Left colon (tissue), 2 donors: ENCODE data around the gene TRIM17. TPM values are rescaled to one million over a fixed set of nuclear protein-coding genes. Genes with fewer than 3 reads are reported as not detected.

Experiments used
- ATAC-seq: fragments of 200-7000 bp; cut with Tn5 transposase; one replicate; pipeline ENCODE4 v1.9.1; 2020; ENCODE audit warnings: mild to moderate bottlenecking, moderate library complexity
- DNase-seq, 2 donors: peaks; one replicate each; pipeline ENCODE4 v3.0.0-alpha.2; 2020
- intact Hi-C, 2 donors: fragments of 100-400 bp; cut with DNase I in 1 of 2; cut with micrococcal nuclease in 1 of 2; formaldehyde crosslinking; loops; one replicate each; pipeline versions ENCODE4 v1.11.2 to v1.14.0; 2022; cut with DNase I, micrococcal nuclease
- long read RNA-seq: library from polyadenylated mRNA; unstranded; transcript quantifications from one replicate; pipeline ENCODE4 v2.0.0, GENCODE V29; 2021
- total RNA-seq, 2 donors: library from RNA; stranded (reverse); fragmentation: NEBNext Ultra II Directional; extraction: Animal tissue kit (Norgen Biotek cat#: 25700); gene quantifications; one replicate each; pipeline ENCODE4 v1.2.1, GENCODE V29; 2021
- donor health status: DM: no; HTN: no; CAD: no.
- donor health status: DM: yes; HTN: yes; CAD: no.

The TRIM17 gene
- total RNA-seq = under 1 TPM in 1 of 2 donors, not detected in 1; 0.31 TPM
- long read RNA-seq, partial matches to known transcripts = 0 of 2 reads
- long read RNA-seq, other reads (novel, unspliced or antisense) = 2 of 2 reads

- peak in 1 of 2 donors; percentile 29 for DNase-seq
- intact Hi-C loops = no loop called here
- ATAC-seq = peak; percentile 55
Measured at GRCh38 chr1:228416217-228416933, at the start of gene TRIM17. TSS of gene TRIM17 (minus strand) at chr1:228416861. CDS start at chr1:228415072, 1,789 bp downstream.

DNA sequence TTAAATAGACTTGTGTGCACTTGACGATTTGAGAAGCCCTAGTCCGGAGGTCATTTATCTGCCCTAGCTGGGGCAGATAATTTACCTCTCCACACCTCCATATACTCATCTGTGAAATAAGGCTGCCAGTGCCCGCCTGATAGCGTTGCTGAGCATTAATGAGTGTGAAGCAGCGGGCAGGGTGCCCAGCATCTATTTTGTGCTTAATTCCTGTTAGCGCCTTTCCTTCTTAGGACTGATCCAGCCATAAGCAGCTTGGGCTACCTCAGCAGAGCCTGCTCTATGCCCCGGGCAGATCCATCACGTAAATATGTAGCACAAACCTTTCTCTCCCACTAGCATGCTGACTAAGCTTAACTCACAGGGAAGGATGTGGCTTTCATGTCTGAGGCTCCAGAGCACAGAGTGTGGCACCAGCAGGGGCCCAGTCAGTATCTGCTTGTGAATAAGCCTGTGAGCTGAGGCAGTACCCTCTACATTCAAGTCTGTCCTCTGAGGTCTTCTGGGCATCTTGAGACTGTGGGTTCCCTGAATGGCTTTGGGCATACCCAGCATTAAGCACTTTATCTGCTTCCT is 49.0 kb upstream of the TRIM17 start:
- DNase-seq (no peak), ATAC-seq (no peak)
- intact Hi-C loops = no loop called here

DNA sequence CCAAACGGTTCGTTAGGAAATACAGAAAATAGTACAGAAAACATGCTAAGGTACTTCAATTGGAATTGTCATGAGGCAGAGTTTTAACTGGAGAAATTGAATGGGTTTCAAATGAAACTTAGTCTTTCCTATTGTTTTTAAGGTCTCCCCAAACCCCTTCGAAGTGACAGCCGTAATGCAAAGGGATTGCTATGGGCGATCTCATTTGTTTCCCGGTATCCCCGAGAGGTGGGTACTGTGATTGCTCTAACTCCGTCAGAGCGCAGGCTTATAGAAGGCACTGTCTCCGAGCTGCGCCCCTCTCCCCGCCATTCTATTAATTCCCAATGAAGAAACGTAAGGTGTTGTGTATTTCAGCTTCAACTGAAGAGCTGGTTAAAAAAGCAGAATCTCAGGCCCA is 48.5 kb upstream of the TRIM17 start:
- no peak for DNase-seq
- intact Hi-C loops = no loop called here
- ATAC-seq = no peak

DNA sequence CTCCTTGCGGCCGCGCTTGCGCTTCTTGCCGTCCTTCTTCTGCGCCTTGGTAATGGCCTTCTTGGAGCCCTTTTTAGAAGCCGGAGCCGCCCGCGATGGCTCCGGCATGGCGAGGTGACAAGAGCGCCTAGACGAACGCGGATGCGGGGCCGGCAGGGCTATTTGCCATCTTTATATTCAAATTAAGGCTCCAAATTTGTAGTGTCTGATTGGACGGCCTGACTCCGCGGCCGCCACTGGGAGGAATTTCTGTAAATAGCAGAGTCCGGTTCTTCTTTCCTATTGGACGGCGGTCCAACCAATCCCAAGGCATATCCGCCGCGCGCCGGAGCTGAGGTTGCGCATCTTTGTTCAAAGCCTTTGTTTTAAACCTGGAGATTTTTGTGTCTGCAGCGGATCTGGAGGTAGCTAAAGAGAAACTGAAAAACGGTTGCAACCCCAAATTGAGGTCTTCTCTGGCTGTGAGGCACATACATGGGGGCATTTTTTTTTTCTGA is 47.9 kb upstream of the TRIM17 start:
- ATAC-seq = peak; percentile 56
- intact Hi-C loops = no loop called here
- peak in 1 of 2 donors; percentile 64 for DNase-seq

DNA sequence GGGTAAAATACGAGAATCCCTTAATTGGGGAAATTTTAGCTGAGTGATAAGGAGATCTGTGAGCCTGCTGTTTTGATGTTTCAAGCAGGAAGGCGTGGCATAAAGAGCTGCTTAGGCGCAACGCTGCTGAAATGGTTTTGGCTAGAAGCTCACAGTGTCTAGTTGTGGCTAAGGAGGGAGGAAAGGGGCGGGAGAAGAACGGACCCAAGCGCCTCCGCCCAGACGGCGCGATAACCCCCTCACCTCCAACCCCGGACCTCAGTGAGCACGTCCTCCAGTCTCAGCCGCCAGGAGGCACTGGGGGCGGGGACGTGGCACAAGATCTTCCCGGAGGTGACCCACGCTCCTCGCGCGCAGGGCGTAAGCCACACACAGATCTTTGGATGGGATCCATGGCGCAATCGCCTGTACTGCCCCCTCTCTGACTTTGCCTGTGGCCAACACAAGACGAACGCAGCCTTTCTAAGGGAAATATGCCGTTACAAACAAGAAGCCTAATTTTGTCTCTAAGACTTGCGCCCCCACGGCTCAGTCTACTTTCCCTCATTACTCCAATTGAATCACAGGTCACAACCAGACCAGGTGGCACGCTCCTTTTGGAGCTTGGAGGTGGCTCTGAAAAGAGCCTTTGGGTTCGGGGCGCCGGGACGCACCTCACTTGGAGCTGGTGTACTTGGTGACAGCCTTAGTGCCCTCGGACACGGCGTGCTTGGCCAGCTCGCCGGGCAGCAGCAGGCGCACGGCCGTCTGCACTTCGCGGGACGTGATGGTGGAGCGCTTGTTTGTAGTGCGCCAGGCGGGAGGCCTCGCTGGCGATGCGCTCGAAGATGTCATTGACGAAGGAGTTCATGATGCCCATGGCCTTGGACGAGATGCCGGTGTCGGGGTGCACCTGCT is 47.1 kb upstream of the TRIM17 start:
- intact Hi-C loops = no loop called here
- DNase-seq (peak in 1 of 2 donors; percentile 43), ATAC-seq (peak; percentile 23)

- intact Hi-C loops = no loop called here
- ATAC-seq (no peak), DNase-seq (no peak)
Measured at GRCh38 chr1:228463009-228463558, 46.4 kb upstream of the TRIM17 start.

- ATAC-seq = no peak
Measured at GRCh38 chr1:228462560-228462959, 45.9 kb upstream of the TRIM17 start.

GRCh38 chr1:228460821-228461220 is 44.2 kb upstream of the TRIM17 start:
- ATAC-seq = no peak
- DNase-seq = no peak
- intact Hi-C loops = no loop called here

More at GRCh38 chr1:228462560-228462959, 45.9 kb upstream of the TRIM17 start:
- intact Hi-C loops = no loop called here
- no peak for DNase-seq

DNA sequence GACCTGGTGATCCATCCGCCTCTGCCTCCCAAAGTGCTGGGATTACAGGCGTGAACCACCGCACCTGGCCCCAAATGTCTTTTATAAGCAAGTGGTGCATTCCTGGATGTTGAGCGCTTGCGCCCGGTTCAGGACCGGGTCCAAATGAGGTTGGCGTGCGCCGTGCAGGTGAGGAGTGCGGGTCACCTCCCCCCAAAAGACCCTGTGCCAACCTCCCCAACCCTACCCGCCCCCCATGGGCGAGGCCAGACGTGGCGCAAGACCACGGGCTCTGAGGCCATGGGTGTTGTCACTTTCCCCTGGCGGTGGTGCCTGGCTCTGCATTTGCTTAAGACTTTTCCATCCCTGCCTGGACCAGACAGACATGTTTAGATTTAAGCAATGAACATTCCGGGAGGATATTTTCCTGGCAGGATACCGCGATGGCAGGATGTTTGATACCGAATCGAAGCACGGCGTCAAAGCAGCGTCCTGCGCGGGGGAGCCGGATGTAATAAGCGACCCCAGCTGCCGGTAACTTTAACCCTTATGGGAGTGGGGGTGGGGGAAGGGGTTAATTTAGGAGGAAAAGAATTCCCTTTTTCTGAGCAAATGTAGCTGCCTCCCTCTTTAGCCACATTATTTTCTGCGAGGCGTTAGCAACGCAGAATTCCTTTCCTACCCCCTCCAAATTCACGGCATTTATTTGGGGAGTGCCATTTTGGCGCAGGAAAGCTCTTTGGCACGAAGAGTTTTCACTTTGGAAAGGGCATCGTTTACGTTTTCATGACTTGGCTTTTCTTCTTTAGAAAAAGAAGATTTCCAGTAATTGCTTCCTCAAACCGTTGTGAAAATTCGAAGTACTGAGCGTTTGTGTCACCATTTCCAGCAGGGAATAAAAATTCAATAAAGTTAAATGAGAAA is 42.7 kb upstream of the TRIM17 start:
- ATAC-seq (peak; percentile 36), DNase-seq (peak; percentile 50 to 72)
- intact Hi-C loops = no loop called here

DNA sequence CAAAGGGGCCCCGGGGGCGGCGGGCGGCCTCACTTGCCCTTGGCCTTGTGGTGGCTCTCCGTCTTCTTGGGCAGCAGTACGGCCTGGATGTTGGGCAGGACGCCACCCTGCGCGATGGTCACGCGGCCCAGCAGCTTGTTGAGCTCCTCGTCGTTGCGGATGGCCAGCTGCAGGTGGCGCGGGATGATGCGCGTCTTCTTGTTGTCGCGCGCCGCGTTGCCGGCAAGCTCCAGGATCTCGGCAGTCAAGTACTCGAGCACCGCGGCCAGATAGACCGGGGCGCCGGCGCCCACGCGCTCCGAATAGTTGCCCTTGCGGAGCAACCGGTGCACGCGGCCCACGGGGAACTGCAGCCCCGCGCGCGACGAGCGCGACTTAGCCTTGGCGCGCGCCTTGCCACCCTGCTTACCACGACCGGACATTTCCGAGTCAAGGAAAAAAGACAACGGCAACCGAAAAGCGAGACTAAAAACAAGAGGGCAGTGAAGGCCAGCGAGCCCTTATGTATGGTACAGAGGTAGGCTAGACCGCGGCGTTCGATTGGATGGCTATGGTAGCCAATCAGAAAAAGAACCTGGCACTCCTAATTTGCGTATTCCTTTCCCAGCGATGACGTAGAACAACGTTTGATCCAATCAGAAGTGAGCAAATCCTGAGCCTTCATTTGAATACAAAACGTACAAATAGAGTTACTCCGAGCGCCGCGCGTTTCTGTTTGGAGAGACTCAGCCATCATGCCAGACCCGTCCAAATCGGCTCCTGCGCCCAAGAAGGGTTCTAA is 40.9 kb upstream of the TRIM17 start:
- intact Hi-C loops = no loop called here
- ATAC-seq (peak; percentile 93), DNase-seq (peak; percentile 86 to 90)

DNA sequence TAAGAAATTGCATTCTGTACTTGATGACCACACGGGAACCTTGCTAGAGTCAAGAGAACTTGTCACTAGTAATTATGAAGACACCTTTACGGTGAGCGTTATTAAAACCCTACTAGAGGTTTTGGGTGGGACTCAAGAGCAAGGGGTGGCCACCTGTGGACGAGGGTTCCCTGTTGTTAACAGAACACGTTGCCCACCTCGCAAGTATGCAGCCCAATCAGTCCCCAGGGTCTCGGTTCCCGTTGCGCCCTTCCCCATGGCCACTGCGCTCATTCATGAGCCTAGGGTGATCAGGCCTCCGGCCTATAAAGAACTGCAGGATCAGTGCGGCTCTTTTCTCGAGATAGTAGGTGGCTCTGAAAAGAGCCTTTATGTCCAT is 40.3 kb upstream of the TRIM17 start:
- peak; percentile 28 for ATAC-seq
- intact Hi-C loops = no loop called here
- DNase-seq = no peak

DNA sequence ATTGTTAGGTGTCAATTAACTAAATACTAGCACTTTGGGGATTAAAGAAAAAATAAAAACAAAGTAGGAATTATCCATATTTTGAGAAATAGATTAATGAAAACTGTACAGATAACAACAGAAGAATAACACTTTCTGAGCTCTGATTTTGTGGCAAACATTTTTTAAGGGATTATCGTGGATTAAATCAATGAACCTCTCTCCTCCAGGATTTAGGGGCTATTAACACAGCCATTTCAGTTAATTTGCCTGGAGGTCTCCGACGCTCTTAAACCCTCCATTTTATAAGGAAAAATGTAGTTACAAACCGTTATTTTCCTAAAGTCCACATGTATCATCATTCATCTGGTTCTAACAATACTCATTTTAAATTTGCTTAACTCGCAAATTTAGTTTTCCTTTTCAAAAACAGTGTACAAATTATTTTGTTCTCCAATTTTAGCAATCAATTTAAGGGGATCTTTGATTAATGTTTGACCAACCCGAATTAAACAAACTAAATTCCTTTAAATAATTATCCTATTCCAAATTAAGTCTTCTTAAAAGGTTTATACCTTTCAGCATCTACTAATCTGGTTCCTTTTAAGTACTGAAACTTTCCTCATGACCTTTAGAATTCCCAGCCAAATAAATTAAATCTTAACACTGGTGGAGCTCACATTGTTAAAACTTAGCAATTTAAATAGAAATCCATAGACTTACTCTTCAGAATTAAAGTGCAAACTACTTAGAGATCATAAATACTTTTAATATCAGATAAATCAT is 39.8 kb upstream of the TRIM17 start:
- no peak for DNase-seq
- intact Hi-C loops = no loop called here
- ATAC-seq = no peak

- intact Hi-C loops = no loop called here
- no peak for ATAC-seq
Measured at GRCh38 chr1:228455715-228456114, 39.1 kb upstream of the TRIM17 start.

DNA sequence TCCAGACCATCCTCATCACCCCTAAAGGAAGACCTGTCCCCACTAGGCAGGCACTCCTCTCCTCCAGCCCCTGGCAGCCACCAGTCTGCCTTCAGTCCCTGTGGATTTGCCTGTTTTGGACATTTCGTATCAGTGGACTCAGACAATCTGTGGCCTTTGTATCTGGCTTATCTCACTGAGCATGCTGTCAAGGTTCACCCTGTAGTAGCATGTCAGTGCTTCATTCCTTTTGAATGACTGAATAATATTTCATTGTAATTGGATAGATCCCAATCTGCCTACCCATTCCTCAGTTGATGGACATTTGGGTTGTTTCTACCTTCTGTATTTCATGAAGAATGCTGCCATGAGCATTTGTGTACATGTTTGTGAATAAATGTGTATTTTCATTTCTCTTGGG is 37.6 kb upstream of the TRIM17 start:
- DNase-seq (no peak), ATAC-seq (no peak)
- intact Hi-C loops = no loop called here

More at GRCh38 chr1:228455715-228456114, 39.1 kb upstream of the TRIM17 start:
- DNase-seq = no peak

DNA sequence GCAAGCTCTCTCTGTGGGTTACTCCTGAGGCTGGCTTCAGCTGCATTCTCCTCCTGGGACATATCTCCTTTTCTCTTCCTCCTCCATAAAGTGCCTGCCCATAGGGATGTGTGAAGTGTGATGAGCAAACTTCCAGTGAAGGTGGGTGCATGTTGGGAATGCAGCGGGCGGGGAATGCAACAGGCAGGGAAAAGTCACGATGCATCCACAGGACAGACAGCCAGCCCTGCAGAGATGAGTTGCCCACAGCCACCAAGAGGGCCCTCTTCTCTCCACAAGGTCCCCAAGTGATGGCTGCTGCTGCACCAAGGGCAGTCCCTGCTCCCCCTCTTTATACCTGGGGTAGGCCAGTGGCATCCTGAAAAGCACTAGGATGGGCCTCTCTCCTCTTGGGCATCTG is 37.0 kb upstream of the TRIM17 start:
- no peak for ATAC-seq
- intact Hi-C loops = no loop called here
- no peak for DNase-seq

DNA sequence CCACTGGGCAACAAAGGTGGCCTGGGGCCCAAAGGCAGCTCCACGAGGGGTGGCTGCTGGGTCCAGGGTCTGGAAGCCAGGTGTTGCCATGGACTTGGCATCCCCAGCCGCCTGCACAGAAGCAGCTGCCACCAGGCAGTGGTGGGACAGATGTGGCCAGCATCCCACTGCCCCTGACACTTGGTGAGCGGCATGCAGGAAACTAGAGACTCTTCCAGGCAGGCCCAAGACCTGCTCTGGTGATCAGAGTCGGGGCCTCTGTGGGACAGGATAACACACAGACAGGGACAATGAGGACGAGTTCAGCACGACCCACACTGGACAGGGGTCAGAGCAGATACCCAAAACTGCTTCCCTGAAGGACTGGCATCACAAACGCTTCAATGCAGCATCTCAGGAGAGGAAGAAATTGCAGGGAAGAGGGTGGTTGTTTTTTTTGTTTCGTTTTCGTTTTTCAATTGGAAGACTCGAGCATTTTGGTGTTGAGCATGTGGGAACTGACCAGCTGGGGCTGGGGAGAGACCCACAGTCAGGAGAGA is 36.4 kb upstream of the TRIM17 start:
- intact Hi-C loops = no loop called here
- ATAC-seq = no peak

More for the DNA sequence above, 36.4 kb upstream of the TRIM17 start:
- no peak for DNase-seq
